ENCODE measurements around the gene ACSL3.

- TF ChIP-seq CTCF (conservative IDR thresholded peaks at IDR 0.05; ENCODE audit: low read length) (no peak), EZH2phosphoT487 (IDR thresholded peaks at IDR 0.05; ENCODE audit: borderline replicate concordance) (no peak)
Measured at GRCh38 chr2:222960126-222960525, 99.3 kb downstream of the ACSL3 start.

All from Loucy (cell line).